Prostate gland (tissue), 2 donors: ENCODE measurements around the gene FGF1.

Experiments used
- CTCF ChIP-seq, 4 experiments: fragments of 200-600 bp in 2 of 4; fragments of 450-650 bp in 2 of 4; sonication (generic) in 2 of 4; IDR thresholded peaks; 1 replicate in 3 of 4; 2 replicates in 1 of 4; pipeline ENCODE4 v1.5.1; 2016 to 2019; ENCODE audit warnings: antibody characterized with exemption in 4 of 4, mild to moderate bottlenecking in 2 of 4, moderate library complexity in 2 of 4
- POLR2A ChIP-seq: fragments of 450-650 bp; IDR thresholded peaks from one replicate; pipeline ENCODE4 v1.6.1; 2016; ENCODE audit warnings: antibody characterized with exemption, mild to moderate bottlenecking

- no peak for TF ChIP-seq POLR2A
- TF ChIP-seq CTCF (IDR thresholded peaks at IDR 0.05), result no peak
Observed at GRCh38 chr5:142644640-142645361, 41.1 kb downstream of the FGF1 start.
